ENCODE data around the gene EEIG1.

EEIG1 gene

GRCh38 chr9:127993721-127994120 lies 12.9 kb upstream of the EEIG1 start:
- no peak for DNase-seq
- H3K9me3 ChIP-seq, result peaks cover 3% of the 10 kb centered on the region; the same call in 1 of the 2 replicates
- no peaks in the 10 kb centered on the region for H3K36me3 ChIP-seq
- TF ChIP-seq CTCF (IDR thresholded peaks at IDR 0.05; ENCODE audit: low read depth, low read length), result no peak
- no peak overlapping the region for H3K4me3 ChIP-seq (ENCODE audit: low read depth, low read length)
- H3K4me1 ChIP-seq, result no peaks in the 10 kb centered on the region
- H3K27me3 ChIP-seq, result no peaks in the 10 kb centered on the region

GRCh38 chr9:127991757-127992274 lies 11.0 kb upstream of the EEIG1 start:
- DNase-seq, result no peak
- Histone ChIP-seq H3K27me3 (no peaks in the 10 kb centered on the region), H3K4me1 (no peaks in the 10 kb centered on the region), H3K4me3 (ENCODE audit: low read depth, low read length) (no peak overlapping the region), H3K36me3 (no peaks in the 10 kb centered on the region), H3K9me3 (no peaks in the 10 kb centered on the region)
- no peak for TF ChIP-seq CTCF (IDR thresholded peaks at IDR 0.05; ENCODE audit: low read depth, low read length)

GRCh38 chr9:127991017-127991756 lies 10.4 kb upstream of the EEIG1 start:
- TF ChIP-seq CTCF (IDR thresholded peaks at IDR 0.05; ENCODE audit: low read depth, low read length), result no peak
- H3K4me3 ChIP-seq (ENCODE audit: low read depth, low read length), result no peak overlapping the region
- no peaks in the 10 kb centered on the region for H3K27me3 ChIP-seq
- no peaks in the 10 kb centered on the region for H3K9me3 ChIP-seq
- H3K36me3 ChIP-seq, result no peaks in the 10 kb centered on the region
- no peak for DNase-seq
- no peaks in the 10 kb centered on the region for H3K4me1 ChIP-seq

- H3K27me3 ChIP-seq, result no peaks in the 10 kb centered on the region
- no peak for DNase-seq
- no peak overlapping the region for H3K4me3 ChIP-seq (ENCODE audit: low read depth, low read length)
- no peaks in the 10 kb centered on the region for H3K4me1 ChIP-seq
- H3K36me3 ChIP-seq, result no peaks in the 10 kb centered on the region
- H3K9me3 ChIP-seq, result no peaks in the 10 kb centered on the region
- TF ChIP-seq CTCF (IDR thresholded peaks at IDR 0.05; ENCODE audit: low read depth, low read length), result no peak
Measured at GRCh38 chr9:127990554-127990953, 9.8 kb upstream of the EEIG1 start.

GRCh38 chr9:127989094-127989493 lies 8.3 kb upstream of the EEIG1 start:
- Histone ChIP-seq H3K36me3 (no peaks in the 10 kb centered on the region), H3K27me3 (no peaks in the 10 kb centered on the region), H3K9me3 (no peaks in the 10 kb centered on the region), H3K4me1 (no peaks in the 10 kb centered on the region), H3K4me3 (ENCODE audit: low read depth, low read length) (no peak overlapping the region)
- TF ChIP-seq CTCF (IDR thresholded peaks at IDR 0.05; ENCODE audit: low read depth, low read length), result no peak
- no peak for DNase-seq

- no peaks in the 10 kb centered on the region for H3K4me1 ChIP-seq
Measured at GRCh38 chr9:127987103-127987614, 6.4 kb upstream of the EEIG1 start.

More at GRCh38 chr9:127987103-127987614, 6.4 kb upstream of the EEIG1 start:
- no peaks in the 10 kb centered on the region for H3K36me3 ChIP-seq
- H3K27me3 ChIP-seq, result no peaks in the 10 kb centered on the region
- no peak overlapping the region for H3K4me3 ChIP-seq (ENCODE audit: low read depth, low read length)
- no peak for DNase-seq
- H3K9me3 ChIP-seq, result no peaks in the 10 kb centered on the region
- no peak for TF ChIP-seq CTCF (IDR thresholded peaks at IDR 0.05; ENCODE audit: low read depth, low read length)
